Measurements from ENCODE around the gene AK2. TPM values are rescaled to one million over a fixed set of nuclear protein-coding genes. Genes with fewer than 3 reads are reported as not detected.
A peak's percentile ranks its signal among the peaks of the same experiment; 100 is the strongest.

AK2 gene
- total RNA-seq, 1 experiment from 2014 or later: 159 TPM

GRCh38 chr1:33017175-33017574 lies 19.5 kb downstream of the AK2 start:
- no peak overlapping the region for H2AK5ac ChIP-seq (ENCODE audit: insufficient read length, low read length)
- no peak overlapping the region for H3K56ac ChIP-seq (ENCODE audit: insufficient read length, low read depth, low read length)
- H3K18ac ChIP-seq (ENCODE audit: insufficient read length, low read depth, low read length): no peak overlapping the region
- Mint-ChIP-seq H3K4me1 (peaks cover 0 to 3% of the 10 kb centered on the region in 2 experiments; a peak in 1 of 4 replicates), H3K4me3 (no peak overlapping the region), H3K27ac (peak overlapping the region in 1 of 3 experiments; percentile 33; a peak in 1 of 7 replicates), H3K9me3 (no peaks in the 10 kb centered on the region), H3K36me3 (ENCODE audit: insufficient read depth in 1 of 3, low read depth in 3 of 3) (peaks cover 40 to 80% (median 71%) of the 10 kb centered on the region in 3 experiments; a peak in 6 of 7 replicates), H3K27me3 (ENCODE audit: low read depth) (no peaks in the 10 kb centered on the region)
- H4K20me1 ChIP-seq (ENCODE audit: control insufficient read depth, insufficient read depth, insufficient read length): no peaks in the 10 kb centered on the region
- H2BK20ac ChIP-seq (ENCODE audit: low read depth, low read length, poor library complexity, severe bottlenecking): no peak overlapping the region
- no peak overlapping the region for H3K14ac ChIP-seq (ENCODE audit: insufficient read depth, low read length)
- H2AFZ ChIP-seq (ENCODE audit: low read length): no peak overlapping the region
- no peaks in the 10 kb centered on the region for H3K27me3 ChIP-seq (ENCODE audit: insufficient read depth, low read length)
- H2BK12ac ChIP-seq (ENCODE audit: insufficient read length, low read depth, low read length): no peak overlapping the region
- H3K23ac ChIP-seq (ENCODE audit: insufficient read length, low read depth, low read length): no peak overlapping the region
- no peak for DNase-seq
- no peak overlapping the region for H4K5ac ChIP-seq (ENCODE audit: insufficient read length, low read depth, low read length)
- no peaks in the 10 kb centered on the region for H3K23me2 ChIP-seq (ENCODE audit: insufficient read length, low read depth, low read length, poor library complexity, severe bottlenecking)
- H3K9me3 ChIP-seq (ENCODE audit: control insufficient read depth, low read depth, low read length): no peaks in the 10 kb centered on the region
- H2BK120ac ChIP-seq (ENCODE audit: low read depth, low read length, poor library complexity, severe bottlenecking): no peak overlapping the region
- H3T11ph ChIP-seq (ENCODE audit: low read length): no peak overlapping the region
- no peak overlapping the region for H2BK5ac ChIP-seq (ENCODE audit: insufficient read length, low read length)
- H2BK15ac ChIP-seq (ENCODE audit: low read depth, low read length): no peak overlapping the region
- no peak for TF ChIP-seq CTCF (conservative IDR thresholded peaks at IDR 0.05)
- H4K91ac ChIP-seq (ENCODE audit: insufficient read length, low read depth, low read length): no peak overlapping the region
- no peak overlapping the region for H3K4ac ChIP-seq (ENCODE audit: low read depth, low read length)
- no peaks in the 10 kb centered on the region for H3K4me1 ChIP-seq (ENCODE audit: insufficient read depth, low read length)
- H3K4me2 ChIP-seq (ENCODE audit: insufficient read depth, insufficient read length, low read length): no peak overlapping the region
- no peaks in the 10 kb centered on the region for H3K79me2 ChIP-seq (ENCODE audit: insufficient read depth, low read length)
- no peaks in the 10 kb centered on the region for H3K79me1 ChIP-seq (ENCODE audit: insufficient read depth, low read depth, low read length, poor library complexity, severe bottlenecking)
- no peak overlapping the region for H3K27ac ChIP-seq (ENCODE audit: insufficient read length, low read depth, low read length)
- no CpG with 5 or more reads among the region's 2 CpGs for WGBS (ENCODE audit: extremely low coverage, insufficient read length, low lambda C conversion rate)
- no peak overlapping the region for H3K9ac ChIP-seq (ENCODE audit: extremely low read depth, insufficient read length, low read length)
- no peak overlapping the region for H4K8ac ChIP-seq (replicated peaks; ENCODE audit: insufficient read length, low read depth, low read length)
